Heart right ventricle (tissue), 16 donors: ENCODE results near the gene B4GALT7. TPM values are rescaled to one million over a fixed set of nuclear protein-coding genes. Genes with fewer than 3 reads are reported as not detected.

Experiments used
- ATAC-seq, 8 donors: fragments of 200-7000 bp; cut with Tn5 transposase; one replicate each; pipeline ENCODE4 v1.9.1; 2020; ENCODE audit warnings: mild to moderate bottlenecking in 8 of 8, moderate library complexity in 8 of 8, moderate number of reproducible peaks in 1 of 8
- DNase-seq, 2 donors: peaks; one replicate each; pipeline ENCODE4 v3.0.0-alpha.2; 2020
- H3K27ac ChIP-seq, 10 donors: fragments of 200-600 bp; sonication (generic) in 2 of 10; one replicate each; pipeline versions ENCODE4 v1.5.0 to v1.8.0; 2020 to 2022; ENCODE audit warnings: mild to moderate bottlenecking in 3 of 10
- H3K27me3 ChIP-seq, 7 donors: fragments of 200-600 bp; one replicate each; pipeline ENCODE4 v1.8.0; 2021 to 2022; ENCODE audit warnings: mild to moderate bottlenecking in 2 of 7
- H3K36me3 ChIP-seq, 9 donors: fragments of 200-600 bp; sonication (generic) in 1 of 9; one replicate each; pipeline versions ENCODE4 v1.5.0 to v1.8.0; 2020 to 2022; ENCODE audit warnings: mild to moderate bottlenecking in 2 of 9
- H3K4me1 ChIP-seq, 9 donors: fragments of 200-600 bp; sonication (generic) in 1 of 9; one replicate each; pipeline versions ENCODE4 v1.5.0 to v1.8.0; 2020 to 2022; ENCODE audit warnings: mild to moderate bottlenecking in 4 of 9
- H3K4me3 ChIP-seq, 10 donors: fragments of 200-600 bp; sonication (generic) in 2 of 10; one replicate each; pipeline versions ENCODE4 v1.5.0 to v1.8.0; 2020 to 2022; ENCODE audit warnings: mild to moderate bottlenecking in 7 of 10, moderate library complexity in 2 of 10
- H3K9me3 ChIP-seq, 11 donors: fragments of 200-600 bp in 10 of 11; sonication (generic) in 2 of 11; one replicate each; pipeline versions ENCODE4 v1.5.0 to v1.8.0; 2013 to 2022; ENCODE audit warnings: mild to moderate bottlenecking in 2 of 11, control low read depth in 1 of 11, moderate library complexity in 1 of 11
- CTCF ChIP-seq, 9 donors: fragments of 200-600 bp; sonication (generic) in 2 of 9; IDR thresholded peaks; one replicate each; pipeline versions ENCODE4 v1.5.0 to v1.8.0; 2021 to 2022; ENCODE audit warnings: antibody characterized with exemption in 9 of 9, mild to moderate bottlenecking in 5 of 9, moderate library complexity in 1 of 9
- WGBS, 2 donors: extraction: QIAGEN DNeasy Blood & Tissue Kit; methylation state at CpG; one replicate each; pipeline ENCODE4 v1.1.7; 2013; ENCODE audit warnings: inconsistent platforms in 1 of 2; 5-methylcytosine and 5-hydroxymethylcytosine counted together
- intact Hi-C, 10 donors: fragments of 100-400 bp; cut with DNase I; formaldehyde crosslinking; loops; one replicate each; pipeline versions ENCODE4 v1.11.1 to v1.14.2; 2022
- polyA plus RNA-seq, 2 donors: library from polyadenylated mRNA; stranded (reverse); fragments of 200-250 nt; gene quantifications; one replicate each; pipeline ENCODE4 v1.2.3, GENCODE V29; 2013
- total RNA-seq, 10 donors: library from RNA; stranded (reverse); fragmentation: NEBNext Ultra II Directional in 3 of 10; extraction: Animal tissue kit (Norgen Biotek cat#: 25700) in 3 of 10; gene quantifications; one replicate each; pipeline versions ENCODE4 v1.2.1 to v1.2.4, GENCODE V29; 2021 to 2023
- donor health status: Arrhythmogenic right ventricular cardiomyopathy.
- donor health status: ischemic (EF 13 %, LVEDD 7.1; RV severe dilation, severe dysfunction).
- donor health status: healthy with polysubstance abuse.
- donor health status: DM: no; HTN: yes; CAD: no.
- donor health status: DM: no; HTN: no; CAD: no.
- donor health status: ischemic (EF 25% LVEDD 6.9; RV normal size, moderate dysfunction).
- donor health status: ischemic (EF 25% LVEDD 5.7; RV mildly dilated, moderate dysfunction).
- donor health status: healthy.
- donor health status: DM: yes; HTN: yes; CAD: no.
- donor health status: Ischemic cardiomyopathy.
- donor health status: ischemic (EF 35%, LVEDD 5.7; RV mildly dilated, moderate dysfunction).
- donor health status: nonischemic (EF 11% LVEDD 7.7; RV severe dilation, severe dysfunction).
- donor health status: DM: yes; HTN: yes; CAD: no.
- donor health status: PGD.
- donor health status: ischemic (EF 29% LVEDD 5.4; RV normal size, mild dysfunction).
- donor health status: nonischemic (EF 23%, LVEDD 6.1; RV moderate dilation, normal function).

The B4GALT7 gene
- total and polyA plus RNA-seq, 12 donors: 9.8 to 29.7 (median 15.6) TPM

GRCh38 chr5:177606071-177607051, 6.4 kb downstream of the B4GALT7 start:
- Histone ChIP-seq H3K27ac (no peak overlapping the region), H3K27me3 (no peaks in the 10 kb centered on the region), H3K9me3 (no peaks in the 10 kb centered on the region), H3K4me3 (no peak overlapping the region), H3K4me1 (peaks cover 0 to 18% (median 8%) of the 10 kb centered on the region in 9 donors), H3K36me3 (peaks cover 0 to 46% (median 0%) of the 10 kb centered on the region in 9 donors)
- DNase-seq (no peak), ATAC-seq (no peak)
- WGBS, 2 donors: 90% methylated on average over 22 of the region's 22 CpGs
- no peak for TF ChIP-seq CTCF (IDR thresholded peaks at IDR 0.05)
- intact Hi-C loops: loop anchor here in 1 of 10 donors (5.0 kb wide), 1 partner anchor 456 kb away; no protein-coding TSS in a partner anchor

DNA sequence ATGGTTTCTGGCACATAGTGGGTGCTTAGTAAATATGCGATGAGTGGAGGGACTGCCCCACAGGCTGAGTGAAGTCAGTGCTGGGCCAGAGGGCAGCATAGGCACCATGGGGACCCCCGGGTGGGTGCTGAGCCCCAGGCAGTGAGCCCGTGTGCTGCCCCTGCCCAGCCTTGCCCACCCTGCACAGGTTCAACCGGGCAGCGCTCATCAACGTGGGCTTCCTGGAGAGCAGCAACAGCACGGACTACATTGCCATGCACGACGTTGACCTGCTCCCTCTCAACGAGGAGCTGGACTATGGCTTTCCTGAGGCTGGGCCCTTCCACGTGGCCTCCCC, 7.2 kb downstream of the B4GALT7 start:
- DNase-seq (no peak), ATAC-seq (peak in 4 of 8 donors; percentile 2 to 15 (median 4))
- Histone ChIP-seq H3K36me3 (peaks cover 0 to 46% (median 0%) of the 10 kb centered on the region in 9 donors), H3K27me3 (no peaks in the 10 kb centered on the region), H3K4me1 (peaks cover 0 to 11% (median 2%) of the 10 kb centered on the region in 9 donors), H3K9me3 (no peaks in the 10 kb centered on the region), H3K27ac (no peak overlapping the region), H3K4me3 (no peak overlapping the region)
- 61 to 63% methylated on average over 11 of the region's 11 CpGs for WGBS, 2 donors
- TF ChIP-seq CTCF (IDR thresholded peaks at IDR 0.05): no peak
- intact Hi-C loops: loop anchor here in 1 of 10 donors (5.0 kb wide), 1 partner anchor 455 kb away; no protein-coding TSS in a partner anchor

- H3K27ac ChIP-seq: no peak overlapping the region
- ATAC-seq (peak; percentile 74 to 89 (median 82)), DNase-seq (peak; percentile 62 to 71)
- 22 to 29% methylated on average over 15 of the region's 15 CpGs for WGBS, 2 donors
- no peaks in the 10 kb centered on the region for H3K9me3 ChIP-seq
- H3K4me1 ChIP-seq: peaks cover 0 to 9% (median 2%) of the 10 kb centered on the region in 9 donors
- intact Hi-C loops: loop anchor here in 1 of 10 donors (5.0 kb wide), 1 partner anchor 455 kb away; no protein-coding TSS in a partner anchor
- H3K27me3 ChIP-seq: no peaks in the 10 kb centered on the region
- TF ChIP-seq CTCF (IDR thresholded peaks at IDR 0.05): peak; percentile 48 to 91 (median 84)
- H3K36me3 ChIP-seq: peaks cover 0 to 46% (median 0%) of the 10 kb centered on the region in 9 donors
- no peak overlapping the region for H3K4me3 ChIP-seq
Measured at GRCh38 chr5:177607452-177608192, 7.7 kb downstream of the B4GALT7 start.
